Prostate gland (tissue), 2 donors: ENCODE results near the gene TTC39B.

ENCODE experiments used
- CTCF ChIP-seq, 4 experiments: fragments of 200-600 bp in 2 of 4; fragments of 450-650 bp in 2 of 4; sonication (generic) in 2 of 4; IDR thresholded peaks; 1 replicate in 3 of 4; 2 replicates in 1 of 4; pipeline ENCODE4 v1.5.1; 2016 to 2019; ENCODE audit warnings: antibody characterized with exemption in 4 of 4, mild to moderate bottlenecking in 2 of 4, moderate library complexity in 2 of 4
- POLR2A ChIP-seq: fragments of 450-650 bp; IDR thresholded peaks from one replicate; pipeline ENCODE4 v1.6.1; 2016; ENCODE audit warnings: antibody characterized with exemption, mild to moderate bottlenecking
- POLR2AphosphoS5 ChIP-seq: sonication (generic); formaldehyde crosslinking; IDR thresholded peaks from one replicate; pipeline ENCODE4 v1.6.1; 2017; ENCODE audit warnings: antibody characterized with exemption

GRCh38 chr9:15310107-15310850, 3.3 kb upstream of the TTC39B start:
- no peak for TF ChIP-seq CTCF (IDR thresholded peaks at IDR 0.05)
- no peak for TF ChIP-seq POLR2A
- no peak for TF ChIP-seq POLR2AphosphoS5
